SK-N-SH treated with all-trans-retinoic acid at 6 μM for 48 hours (cell line): ENCODE data around the gene SEC24C.

ENCODE experiments used
- ARNTL ChIP-seq: fragments of 450-650 bp; formaldehyde crosslinking; IDR thresholded peaks from 2 replicates; pipeline ENCODE4 v1.5.0; 2020; ENCODE audit warnings: low read depth, mild to moderate bottlenecking, moderate library complexity, borderline replicate concordance
- GLIS3 ChIP-seq: fragments of 250-450 bp; sonication (Bioruptor Pico); IDR thresholded peaks from 2 replicates; pipeline ENCODE4 v1.5.0; 2020; ENCODE audit warnings: mild to moderate bottlenecking, moderate library complexity
- TOX ChIP-seq: fragments of 250-450 bp; sonication (Bioruptor Pico); IDR thresholded peaks from 2 replicates; pipeline ENCODE4 v1.8.0; 2021; ENCODE audit warnings: mild to moderate bottlenecking, moderate library complexity, borderline replicate concordance
- ZC3H10 ChIP-seq: fragments of 250-450 bp; sonication (Bioruptor Pico); IDR thresholded peaks from 2 replicates; pipeline ENCODE4 v1.5.1; 2021; ENCODE audit warnings: mild to moderate bottlenecking, moderate library complexity
- ZFP3 ChIP-seq: fragments of 250-450 bp; sonication (Bioruptor Pico); IDR thresholded peaks from 2 replicates; pipeline ENCODE4 v1.5.0; 2020; ENCODE audit warnings: mild to moderate bottlenecking, moderate library complexity
- ZFP30 ChIP-seq: fragments of 450-650 bp; formaldehyde crosslinking; IDR thresholded peaks from 2 replicates; pipeline ENCODE4 v1.5.0; 2022; ENCODE audit warnings: mild to moderate bottlenecking, moderate library complexity
- ZNF70 ChIP-seq: fragments of 450-650 bp; formaldehyde crosslinking; IDR thresholded peaks from 2 replicates; pipeline ENCODE4 v1.5.0; 2020; ENCODE audit warnings: mild to moderate bottlenecking, moderate library complexity
- TF ChIP-seq, protein P1 (sequence below): fragments of 250-450 bp; sonication (Bioruptor Pico); IDR thresholded peaks from 2 replicates; pipeline ENCODE4 v1.8.0; 2020; ENCODE audit warnings: mild to moderate bottlenecking, moderate library complexity, borderline replicate concordance

- no peak for TF ChIP-seq GLIS3 (CRISPR knock-in tag)
- no peak for TF ChIP-seq ZFP3 (CRISPR knock-in tag)
- no peak for TF ChIP-seq ARNTL
- no peak for TF ChIP-seq TOX (CRISPR knock-in tag)
- TF ChIP-seq ZNF70 (CRISPR knock-in tag) = no peak
- TF ChIP-seq, protein P1, sequence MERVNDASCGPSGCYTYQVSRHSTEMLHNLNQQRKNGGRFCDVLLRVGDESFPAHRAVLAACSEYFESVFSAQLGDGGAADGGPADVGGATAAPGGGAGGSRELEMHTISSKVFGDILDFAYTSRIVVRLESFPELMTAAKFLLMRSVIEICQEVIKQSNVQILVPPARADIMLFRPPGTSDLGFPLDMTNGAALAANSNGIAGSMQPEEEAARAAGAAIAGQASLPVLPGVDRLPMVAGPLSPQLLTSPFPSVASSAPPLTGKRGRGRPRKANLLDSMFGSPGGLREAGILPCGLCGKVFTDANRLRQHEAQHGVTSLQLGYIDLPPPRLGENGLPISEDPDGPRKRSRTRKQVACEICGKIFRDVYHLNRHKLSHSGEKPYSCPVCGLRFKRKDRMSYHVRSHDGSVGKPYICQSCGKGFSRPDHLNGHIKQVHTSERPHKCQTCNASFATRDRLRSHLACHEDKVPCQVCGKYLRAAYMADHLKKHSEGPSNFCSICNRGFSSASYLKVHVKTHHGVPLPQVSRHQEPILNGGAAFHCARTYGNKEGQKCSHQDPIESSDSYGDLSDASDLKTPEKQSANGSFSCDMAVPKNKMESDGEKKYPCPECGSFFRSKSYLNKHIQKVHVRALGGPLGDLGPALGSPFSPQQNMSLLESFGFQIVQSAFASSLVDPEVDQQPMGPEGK (CRISPR knock-in tag) = no peak
- no peak for TF ChIP-seq ZFP30 (CRISPR knock-in tag)
- TF ChIP-seq ZC3H10 = no peak
Measured at GRCh38 chr10:73761781-73762180, 17.6 kb downstream of the SEC24C start.
